Liver (tissue), 9 donors: ENCODE results near the gene SEMA3G. TPM values are rescaled to one million over a fixed set of nuclear protein-coding genes. Genes with fewer than 3 reads are reported as not detected.

Source experiments
- DNase-seq: peaks from one replicate; pipeline ENCODE4 v3.0.0-alpha.2; 2017; ENCODE audit warnings: low spot score
- H3K27ac ChIP-seq, 2 donors: one replicate each; pipeline ENCODE4 v1.7.0; 2013; ENCODE audit warnings: inconsistent platforms in 2 of 2, low read length in 2 of 2, control low read depth in 1 of 2, low read depth in 1 of 2, mild to moderate bottlenecking in 1 of 2
- H3K27me3 ChIP-seq, 4 donors: one replicate each; pipeline versions ENCODE4 v1.6.1 to v1.7.0; 2013; ENCODE audit warnings: low read length in 3 of 4, inconsistent platforms in 1 of 4, mild to moderate bottlenecking in 1 of 4, moderate library complexity in 1 of 4; ENCODE audit not compliant: control insufficient read depth in 4 of 4, insufficient read depth in 4 of 4
- H3K36me3 ChIP-seq, 4 donors: one replicate each; pipeline versions ENCODE4 v1.6.1 to v1.7.0; 2013; ENCODE audit warnings: low read length in 3 of 4, mild to moderate bottlenecking in 3 of 4, low read depth in 1 of 4, moderate library complexity in 1 of 4; ENCODE audit not compliant: control insufficient read depth in 4 of 4, insufficient read depth in 3 of 4
- H3K4me1 ChIP-seq, 4 donors: one replicate each; pipeline versions ENCODE4 v1.6.1 to v1.7.0; 2013; ENCODE audit warnings: low read length in 3 of 4, mild to moderate bottlenecking in 3 of 4, moderate library complexity in 1 of 4; ENCODE audit not compliant: control insufficient read depth in 4 of 4, insufficient read depth in 4 of 4
- H3K4me3 ChIP-seq, 3 donors: one replicate each; pipeline versions ENCODE4 v1.6.1 to v1.7.0; 2013; ENCODE audit warnings: low read length in 3 of 3, control low read depth in 1 of 3, low read depth in 1 of 3, mild to moderate bottlenecking in 1 of 3
- H3K9ac ChIP-seq, 2 donors: one replicate each; pipeline ENCODE4 v1.7.0; 2013; ENCODE audit warnings: low read length in 2 of 2, mild to moderate bottlenecking in 2 of 2, moderate library complexity in 2 of 2, control low read depth in 1 of 2, low read depth in 1 of 2
- H3K9me3 ChIP-seq, 4 donors: one replicate each; pipeline versions ENCODE4 v1.6.1 to v1.7.0; 2013; ENCODE audit warnings: low read length in 3 of 4; ENCODE audit not compliant: control insufficient read depth in 4 of 4
- EGR1 ChIP-seq, 2 donors: IDR thresholded peaks; 2 replicates each; pipeline ENCODE4 v1.6.1; 2016 to 2018; ENCODE audit warnings: antibody characterized with exemption in 2 of 2, low read depth in 2 of 2
- FOXA1 ChIP-seq: IDR thresholded peaks from 2 replicates; pipeline ENCODE4 v1.6.1; 2016; ENCODE audit warnings: antibody characterized with exemption
- FOXA2 ChIP-seq: IDR thresholded peaks from 2 replicates; pipeline ENCODE4 v1.6.1; 2016; ENCODE audit warnings: antibody characterized with exemption
- HNF4A ChIP-seq, 2 donors: conservative IDR thresholded peaks; 2 replicates each; pipeline ENCODE4 v1.6.1; 2016; ENCODE audit warnings: antibody characterized with exemption in 2 of 2, mild to moderate bottlenecking in 2 of 2
- HNF4G ChIP-seq: IDR thresholded peaks from 2 replicates; pipeline ENCODE4 v1.6.1; 2016; ENCODE audit warnings: antibody characterized with exemption
- NR2F2 ChIP-seq: IDR thresholded peaks from 2 replicates; pipeline ENCODE4 v1.6.1; 2016; ENCODE audit warnings: antibody characterized with exemption
- RAD21 ChIP-seq, 2 donors: IDR thresholded peaks; 2 replicates each; pipeline ENCODE4 v1.6.1; 2016; ENCODE audit warnings: antibody characterized with exemption in 2 of 2, mild to moderate bottlenecking in 2 of 2
- RXRA ChIP-seq, 2 donors: IDR thresholded peaks; 2 replicates each; pipeline ENCODE4 v1.6.1; 2017 to 2018; ENCODE audit warnings: antibody characterized with exemption in 2 of 2, mild to moderate bottlenecking in 1 of 2
- TAF1 ChIP-seq: conservative IDR thresholded peaks from 2 replicates; pipeline ENCODE4 v1.6.1; 2016; ENCODE audit warnings: antibody characterized with exemption, mild to moderate bottlenecking
- WGBS: extraction: QIAGEN DNeasy Blood & Tissue Kit; methylation state at CpG from one replicate; pipeline ENCODE4 v1.1.7; 2013; 5-methylcytosine and 5-hydroxymethylcytosine counted together
- polyA plus RNA-seq, 2 donors: library from polyadenylated mRNA; stranded (reverse) in 1 of 2; unstranded in 1 of 2; fragments of 200-250 nt in 1 of 2; fragments of >200 nt in 1 of 2; fragmentation: Nextera tagmentation in 1 of 2; extraction: Ambion mirVana in 1 of 2; gene quantifications; one replicate each; pipeline versions ENCODE4 v1.2.1 to v1.2.3, GENCODE V29; 2013 to 2015
- total RNA-seq, 2 donors: library from RNA; depleted of rRNA; stranded (reverse); fragments of >200 nt; gene quantifications; one replicate each; pipeline ENCODE4 v1.2.3, GENCODE V29; 2014
- TF ChIP-seq, protein P1 (sequence below): IDR thresholded peaks from 2 replicates; pipeline ENCODE4 v1.6.1; 2016; ENCODE audit warnings: antibody characterized with exemption, mild to moderate bottlenecking
- TF ChIP-seq, protein P2 (sequence below): IDR thresholded peaks from 2 replicates; pipeline ENCODE4 v1.6.1; 2016; ENCODE audit warnings: antibody characterized with exemption
- TF ChIP-seq, protein P3 (sequence below): fragments of 150-350 bp; IDR thresholded peaks from 2 replicates; pipeline ENCODE4 v1.5.1; 2017; ENCODE audit warnings: improper control_type of control experiment, low read depth, low read length; ENCODE audit not compliant: missing input control
- TF ChIP-seq, protein P4 (sequence below): IDR thresholded peaks from 2 replicates; pipeline ENCODE4 v1.6.1; 2016; ENCODE audit warnings: antibody characterized with exemption
- donor health status: healthy.
- donor health status: healthy.
- donor health status: healthy.
- donor health status: healthy.
- donor health status: healthy.

Gene SEMA3G
- total and polyA plus RNA-seq, 4 donors, result 0.47 to 1.2 (median 0.74) TPM

DNA sequence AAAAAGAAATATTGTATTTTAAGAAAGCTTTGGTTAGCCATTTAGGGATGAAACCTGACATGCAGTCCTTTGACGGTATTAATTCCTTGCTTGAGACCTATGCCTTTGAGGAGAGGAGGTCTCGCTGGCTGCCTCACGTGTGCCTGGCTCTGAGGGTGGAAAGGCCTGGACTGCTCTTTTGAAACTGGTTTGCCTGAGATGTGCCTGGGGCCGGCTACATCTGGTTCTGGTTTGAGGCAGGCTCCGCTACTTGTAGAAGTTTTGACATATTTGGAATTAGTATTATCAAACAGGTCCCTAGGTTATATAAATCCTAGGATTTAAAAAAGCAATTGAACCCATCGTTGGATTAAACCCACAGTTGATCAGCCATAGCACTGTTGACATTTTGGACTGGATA is 17.0 kb upstream of the SEMA3G start:
- no peaks in the 10 kb centered on the region for H3K9me3 ChIP-seq
- TF ChIP-seq RAD21 (IDR thresholded peaks at IDR 0.05) (no peak), RXRA (IDR thresholded peaks at IDR 0.05) (no peak), EGR1 (IDR thresholded peaks at IDR 0.05; ENCODE audit: low read depth in 2 of 2) (no peak), HNF4A (conservative IDR thresholded peaks at IDR 0.05) (no peak), HNF4G (no peak), FOXA1 (no peak), FOXA2 (no peak), TAF1 (no peak)
- TF ChIP-seq, protein P1, sequence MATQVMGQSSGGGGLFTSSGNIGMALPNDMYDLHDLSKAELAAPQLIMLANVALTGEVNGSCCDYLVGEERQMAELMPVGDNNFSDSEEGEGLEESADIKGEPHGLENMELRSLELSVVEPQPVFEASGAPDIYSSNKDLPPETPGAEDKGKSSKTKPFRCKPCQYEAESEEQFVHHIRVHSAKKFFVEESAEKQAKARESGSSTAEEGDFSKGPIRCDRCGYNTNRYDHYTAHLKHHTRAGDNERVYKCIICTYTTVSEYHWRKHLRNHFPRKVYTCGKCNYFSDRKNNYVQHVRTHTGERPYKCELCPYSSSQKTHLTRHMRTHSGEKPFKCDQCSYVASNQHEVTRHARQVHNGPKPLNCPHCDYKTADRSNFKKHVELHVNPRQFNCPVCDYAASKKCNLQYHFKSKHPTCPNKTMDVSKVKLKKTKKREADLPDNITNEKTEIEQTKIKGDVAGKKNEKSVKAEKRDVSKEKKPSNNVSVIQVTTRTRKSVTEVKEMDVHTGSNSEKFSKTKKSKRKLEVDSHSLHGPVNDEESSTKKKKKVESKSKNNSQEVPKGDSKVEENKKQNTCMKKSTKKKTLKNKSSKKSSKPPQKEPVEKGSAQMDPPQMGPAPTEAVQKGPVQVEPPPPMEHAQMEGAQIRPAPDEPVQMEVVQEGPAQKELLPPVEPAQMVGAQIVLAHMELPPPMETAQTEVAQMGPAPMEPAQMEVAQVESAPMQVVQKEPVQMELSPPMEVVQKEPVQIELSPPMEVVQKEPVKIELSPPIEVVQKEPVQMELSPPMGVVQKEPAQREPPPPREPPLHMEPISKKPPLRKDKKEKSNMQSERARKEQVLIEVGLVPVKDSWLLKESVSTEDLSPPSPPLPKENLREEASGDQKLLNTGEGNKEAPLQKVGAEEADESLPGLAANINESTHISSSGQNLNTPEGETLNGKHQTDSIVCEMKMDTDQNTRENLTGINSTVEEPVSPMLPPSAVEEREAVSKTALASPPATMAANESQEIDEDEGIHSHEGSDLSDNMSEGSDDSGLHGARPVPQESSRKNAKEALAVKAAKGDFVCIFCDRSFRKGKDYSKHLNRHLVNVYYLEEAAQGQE, result no peak
- TF ChIP-seq, protein P2, sequence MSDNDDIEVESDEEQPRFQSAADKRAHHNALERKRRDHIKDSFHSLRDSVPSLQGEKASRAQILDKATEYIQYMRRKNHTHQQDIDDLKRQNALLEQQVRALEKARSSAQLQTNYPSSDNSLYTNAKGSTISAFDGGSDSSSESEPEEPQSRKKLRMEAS, result no peak
- WGBS, result 93% methylated on average over 6 of the region's 6 CpGs
- no peak for DNase-seq
- H3K36me3 ChIP-seq, result peaks cover 4 to 41% (median 23%) of the 10 kb centered on the region in 4 donors
- H3K27ac ChIP-seq, result no peak overlapping the region
- peaks cover 0 to 11% (median 3%) of the 10 kb centered on the region in 4 donors for H3K4me1 ChIP-seq
- H3K27me3 ChIP-seq, result no peaks in the 10 kb centered on the region
- no peak overlapping the region for H3K4me3 ChIP-seq
- no peak overlapping the region for H3K9ac ChIP-seq

DNA sequence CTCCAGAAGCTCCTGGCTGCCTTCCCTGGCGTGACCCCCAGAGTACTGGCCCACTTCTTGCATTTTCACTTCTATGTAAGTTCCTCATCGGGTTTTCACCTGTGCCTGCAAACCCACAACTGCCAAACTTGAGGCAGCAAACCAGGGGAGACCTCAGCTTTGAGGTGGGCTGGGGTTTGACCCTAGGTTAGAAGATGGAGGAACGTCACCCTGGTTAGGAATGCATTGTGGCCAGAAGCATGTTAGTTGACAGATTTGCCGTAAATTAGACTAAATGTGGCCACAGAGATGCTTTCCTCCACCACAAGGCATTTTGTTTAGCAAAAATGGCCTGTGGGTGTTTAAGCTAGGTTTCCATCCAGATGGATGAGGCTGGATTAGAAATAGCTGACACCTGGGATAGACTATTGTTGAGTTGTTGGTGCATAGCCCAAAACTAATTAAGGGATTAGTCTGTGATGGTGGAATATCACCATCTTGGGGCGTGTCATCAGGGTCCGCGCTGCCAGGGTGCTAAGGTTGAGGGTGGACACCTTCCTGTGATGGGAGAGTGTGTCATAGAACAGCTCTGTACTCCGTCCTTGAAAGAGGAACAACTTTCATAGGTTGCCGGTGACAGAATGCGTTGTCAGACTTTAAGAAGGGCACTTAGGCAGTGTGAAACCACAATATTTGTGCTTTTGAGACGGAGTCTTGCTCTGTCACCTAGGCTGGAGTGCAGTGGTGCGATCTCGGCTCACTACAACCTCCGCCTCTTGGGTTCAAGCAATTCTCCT is 14.1 kb upstream of the SEMA3G start:
- Histone ChIP-seq H3K4me1 (peaks cover 0 to 19% (median 10%) of the 10 kb centered on the region in 4 donors), H3K4me3 (no peak overlapping the region), H3K9me3 (no peaks in the 10 kb centered on the region), H3K36me3 (peaks cover 4 to 39% (median 23%) of the 10 kb centered on the region in 4 donors), H3K9ac (no peak overlapping the region), H3K27ac (no peak overlapping the region), H3K27me3 (no peaks in the 10 kb centered on the region)
- TF ChIP-seq NR2F2, result no peak
- TF ChIP-seq FOXA2, result no peak
- TF ChIP-seq, protein P2, result no peak
- no peak for TF ChIP-seq TAF1
- no peak for TF ChIP-seq HNF4A (conservative IDR thresholded peaks at IDR 0.05)
- no peak for TF ChIP-seq HNF4G
- no peak for TF ChIP-seq FOXA1
- DNase-seq, result no peak
- 93% methylated on average over 14 of the region's 14 CpGs for WGBS

DNA sequence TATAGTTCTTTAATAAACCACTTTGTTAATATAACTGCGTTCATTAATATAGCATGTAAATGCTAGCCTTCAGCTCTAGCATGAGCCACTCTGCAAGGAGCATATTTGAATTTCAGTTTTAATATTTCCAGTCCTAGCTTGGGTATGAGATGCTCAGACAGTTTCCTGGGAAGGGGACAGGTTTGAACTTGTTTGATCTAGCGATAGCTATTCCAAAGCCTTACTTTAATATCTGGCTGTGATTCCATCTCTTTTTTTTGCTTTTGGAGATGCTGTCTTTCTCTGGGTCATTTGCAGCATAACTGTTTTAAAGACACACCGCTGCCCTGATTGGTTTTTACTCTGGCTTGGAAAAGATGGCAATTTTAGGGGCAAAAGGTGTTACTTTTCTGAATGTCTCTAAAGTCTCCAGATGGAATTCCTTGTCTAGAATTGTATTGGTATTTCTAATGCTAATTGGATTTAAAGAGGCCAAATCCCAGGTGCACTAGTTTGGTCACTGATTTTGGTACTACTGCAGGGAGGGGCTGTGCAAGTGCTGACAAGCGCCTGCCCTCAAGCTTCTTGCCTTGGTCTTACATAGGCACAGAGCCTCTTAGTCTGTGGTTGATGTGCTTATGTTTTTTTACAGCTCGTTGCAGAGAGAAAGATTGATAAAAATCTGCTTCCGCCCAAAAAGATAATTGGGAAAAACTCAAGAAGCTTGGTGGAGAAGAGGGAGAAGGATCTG is 13.3 kb upstream of the SEMA3G start:
- no peak for DNase-seq
- Histone ChIP-seq H3K36me3 (peaks cover 4 to 39% (median 22%) of the 10 kb centered on the region in 4 donors), H3K4me3 (no peak overlapping the region), H3K4me1 (peaks cover 0 to 19% (median 10%) of the 10 kb centered on the region in 4 donors), H3K27me3 (no peaks in the 10 kb centered on the region), H3K27ac (no peak overlapping the region), H3K9me3 (no peaks in the 10 kb centered on the region), H3K9ac (no peak overlapping the region)
- WGBS, result 82% methylated on average over 6 of the region's 6 CpGs
- TF ChIP-seq, protein P1, result no peak
- TF ChIP-seq, protein P3, sequence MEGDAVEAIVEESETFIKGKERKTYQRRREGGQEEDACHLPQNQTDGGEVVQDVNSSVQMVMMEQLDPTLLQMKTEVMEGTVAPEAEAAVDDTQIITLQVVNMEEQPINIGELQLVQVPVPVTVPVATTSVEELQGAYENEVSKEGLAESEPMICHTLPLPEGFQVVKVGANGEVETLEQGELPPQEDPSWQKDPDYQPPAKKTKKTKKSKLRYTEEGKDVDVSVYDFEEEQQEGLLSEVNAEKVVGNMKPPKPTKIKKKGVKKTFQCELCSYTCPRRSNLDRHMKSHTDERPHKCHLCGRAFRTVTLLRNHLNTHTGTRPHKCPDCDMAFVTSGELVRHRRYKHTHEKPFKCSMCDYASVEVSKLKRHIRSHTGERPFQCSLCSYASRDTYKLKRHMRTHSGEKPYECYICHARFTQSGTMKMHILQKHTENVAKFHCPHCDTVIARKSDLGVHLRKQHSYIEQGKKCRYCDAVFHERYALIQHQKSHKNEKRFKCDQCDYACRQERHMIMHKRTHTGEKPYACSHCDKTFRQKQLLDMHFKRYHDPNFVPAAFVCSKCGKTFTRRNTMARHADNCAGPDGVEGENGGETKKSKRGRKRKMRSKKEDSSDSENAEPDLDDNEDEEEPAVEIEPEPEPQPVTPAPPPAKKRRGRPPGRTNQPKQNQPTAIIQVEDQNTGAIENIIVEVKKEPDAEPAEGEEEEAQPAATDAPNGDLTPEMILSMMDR, result no peak
- TF ChIP-seq, protein P4, sequence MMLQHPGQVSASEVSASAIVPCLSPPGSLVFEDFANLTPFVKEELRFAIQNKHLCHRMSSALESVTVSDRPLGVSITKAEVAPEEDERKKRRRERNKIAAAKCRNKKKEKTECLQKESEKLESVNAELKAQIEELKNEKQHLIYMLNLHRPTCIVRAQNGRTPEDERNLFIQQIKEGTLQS, result no peak
- TF ChIP-seq NR2F2 (no peak), RXRA (IDR thresholded peaks at IDR 0.05) (no peak), FOXA1 (no peak)
- TF ChIP-seq, protein P2, result no peak
